GM23338 (cell line): ENCODE data around the gene NCOA7. TPM values are rescaled to one million over a fixed set of nuclear protein-coding genes. Genes with fewer than 3 reads are reported as not detected.

Experiments
- ATAC-seq: fragments of 200-7000 bp; cut with Tn5 transposase; 3 replicates; pipeline ENCODE4 v1.9.1; 2020
- DNase-seq: peaks from one replicate; pipeline ENCODE4 v3.0.0-alpha.2; 2015; ENCODE audit warnings: low spot score
- H2AFZ ChIP-seq: fragments of 200-600 bp; sonication (generic); 2 replicates; pipeline ENCODE4 v1.8.0; 2016; ENCODE audit warnings: antibody characterized with exemption, mild to moderate bottlenecking, moderate library complexity
- H3F3A ChIP-seq: fragments of 200-600 bp; sonication (generic); replicated peaks from 2 replicates; pipeline ENCODE4 v1.8.0; 2017; ENCODE audit warnings: antibody characterized with exemption, mixed run types, low read depth
- H3K27ac ChIP-seq: fragments of 200-600 bp; sonication (generic); 2 replicates; pipeline ENCODE4 v1.6.1; 2016; ENCODE audit warnings: low read depth
- H3K27me3 ChIP-seq: fragments of 200-600 bp; sonication (generic); 2 replicates; pipeline ENCODE4 v1.8.0; 2016; ENCODE audit warnings: mild to moderate bottlenecking, mixed run types, moderate library complexity; ENCODE audit not compliant: insufficient read depth
- H3K36me3 ChIP-seq: fragments of 200-600 bp; sonication (generic); 2 replicates; pipeline ENCODE4 v1.8.0; 2016; ENCODE audit warnings: mild to moderate bottlenecking; ENCODE audit not compliant: insufficient read depth
- H3K4me1 ChIP-seq: fragments of 200-600 bp; sonication (generic); 2 replicates; pipeline ENCODE4 v1.8.0; 2016; ENCODE audit warnings: mild to moderate bottlenecking, moderate library complexity; ENCODE audit not compliant: insufficient read depth
- H3K4me2 ChIP-seq: fragments of 200-600 bp; sonication (generic); 2 replicates; pipeline ENCODE4 v1.7.1; 2017; ENCODE audit warnings: mixed run types
- H3K4me3 ChIP-seq: fragments of 200-600 bp; sonication (generic); 2 replicates; pipeline ENCODE4 v1.6.1; 2016; ENCODE audit warnings: mixed run types
- H3K79me2 ChIP-seq: fragments of 200-600 bp; sonication (generic); replicated peaks from 2 replicates; pipeline ENCODE4 v1.8.0; 2017; ENCODE audit warnings: mild to moderate bottlenecking; ENCODE audit not compliant: insufficient read depth
- H3K9me2 ChIP-seq: fragments of 200-600 bp; sonication (generic); 2 replicates; pipeline ENCODE4 v1.8.0; 2017; ENCODE audit not compliant: insufficient read depth
- H4K20me1 ChIP-seq: fragments of 200-600 bp; sonication (generic); replicated peaks from 2 replicates; pipeline ENCODE4 v1.8.0; 2017; ENCODE audit warnings: mild to moderate bottlenecking; ENCODE audit not compliant: insufficient read depth
- H3K27ac Mint-ChIP-seq: 2 replicates; pipeline ENCODE4 v1.8.0; 2020; ENCODE audit warnings: inconsistent platforms, mild to moderate bottlenecking, moderate library complexity, mixed read lengths
- H3K27me3 Mint-ChIP-seq: 3 replicates; pipeline ENCODE4 v1.8.0; 2022; ENCODE audit warnings: low read depth, mild to moderate bottlenecking, moderate library complexity, mixed read lengths, inconsistent platforms; ENCODE audit not compliant: insufficient read depth, poor library complexity
- H3K36me3 Mint-ChIP-seq: 3 replicates; pipeline ENCODE4 v1.8.0; 2021; ENCODE audit warnings: low read depth, mild to moderate bottlenecking, inconsistent platforms, moderate library complexity, mixed read lengths
- H3K4me1 Mint-ChIP-seq: 3 replicates; pipeline ENCODE4 v1.8.0; 2020; ENCODE audit warnings: mild to moderate bottlenecking, inconsistent platforms, mixed read lengths
- H3K4me3 Mint-ChIP-seq: 3 replicates; pipeline ENCODE4 v1.8.0; 2021; ENCODE audit warnings: moderate library complexity, mild to moderate bottlenecking, inconsistent platforms, mixed read lengths
- H3K9me3 Mint-ChIP-seq: 3 replicates; pipeline ENCODE4 v1.8.0; 2020; ENCODE audit warnings: moderate library complexity, mild to moderate bottlenecking, inconsistent platforms, mixed read lengths
- CREB1 ChIP-seq: fragments of 250-450 bp; sonication (Bioruptor Pico); IDR thresholded peaks from 2 replicates; pipeline ENCODE4 v1.5.0; 2020; ENCODE audit warnings: low read depth, mild to moderate bottlenecking, moderate library complexity
- EZH2phosphoT487 ChIP-seq: fragments of 200-600 bp; sonication (generic); IDR thresholded peaks from one replicate; pipeline ENCODE4 v1.8.1; 2018; ENCODE audit warnings: antibody characterized with exemption; ENCODE audit not compliant: unreplicated experiment
- JUNB ChIP-seq: IDR thresholded peaks from one replicate; pipeline ENCODE4 v1.6.1; 2016; ENCODE audit warnings: antibody characterized with exemption; ENCODE audit not compliant: unreplicated experiment
- STAT1 ChIP-seq: IDR thresholded peaks from one replicate; pipeline ENCODE4 v1.6.1; 2016; ENCODE audit warnings: antibody characterized with exemption; ENCODE audit not compliant: unreplicated experiment
- ZNF331 ChIP-seq: fragments of 250-450 bp; sonication (Bioruptor Pico); IDR thresholded peaks from 2 replicates; pipeline ENCODE4 v1.5.0; 2020; ENCODE audit warnings: low read depth, mild to moderate bottlenecking, moderate library complexity
- ZNF462 ChIP-seq: fragments of 250-450 bp; sonication (Bioruptor Pico); IDR thresholded peaks from 2 replicates; pipeline ENCODE4 v1.5.0; 2020; ENCODE audit warnings: mild to moderate bottlenecking, moderate library complexity
- polyA plus RNA-seq: library from polyadenylated mRNA; unstranded; fragments of >200 nt; fragmentation: Nextera tagmentation; extraction: Ambion mirVana; gene quantifications from 2 replicates; pipeline ENCODE4 v1.2.1, GENCODE V29; 2016
- total RNA-seq: library from RNA; depleted of rRNA; stranded (reverse); fragments of >200 nt; shearing (Covaris generic); gene quantifications from 2 replicates; pipeline ENCODE4 v1.2.3, GENCODE V29; 2014
- TF ChIP-seq, protein P1 (sequence below): IDR thresholded peaks from 2 replicates; pipeline ENCODE4 v1.6.1; 2016; ENCODE audit warnings: antibody characterized with exemption

NCOA7 gene
- total and polyA plus RNA-seq, 2 experiments from 2014 or later: 9.3 to 15.7 TPM

GRCh38 chr6:125854355-125854754 is 63.6 kb downstream of the NCOA7 start:
- Histone ChIP-seq H3K4me2 (no peak overlapping the region), H3K27me3 (no peaks in the 10 kb centered on the region), H3K4me3 (no peak overlapping the region), H2AFZ (no peak overlapping the region), H3K27ac (no peak overlapping the region), H4K20me1 (no peaks in the 10 kb centered on the region), H3K36me3 (no peaks in the 10 kb centered on the region), H3K9me2 (no peaks in the 10 kb centered on the region), H3K79me2 (no peaks in the 10 kb centered on the region), H3K4me1 (no peaks in the 10 kb centered on the region), H3F3A (no peaks in the 10 kb centered on the region)
- H3K9me3 Mint-ChIP-seq: no peaks in the 10 kb centered on the region; the same call in 2 of the 3 replicates
- no peaks in the 10 kb centered on the region for H3K27me3 Mint-ChIP-seq
- ATAC-seq (no peak), DNase-seq (no peak)
- 0 out of 3 replicates have a peak, but pooled peaks cover 3% of the 10 kb centered on the region for H3K36me3 Mint-ChIP-seq
- no peak overlapping the region for H3K27ac Mint-ChIP-seq
- H3K4me3 Mint-ChIP-seq: no peak overlapping the region
- H3K4me1 Mint-ChIP-seq: peaks cover 3% of the 10 kb centered on the region; the same call in 1 of the 3 replicates
- no peak for TF ChIP-seq ZNF462
- TF ChIP-seq, protein P1, sequence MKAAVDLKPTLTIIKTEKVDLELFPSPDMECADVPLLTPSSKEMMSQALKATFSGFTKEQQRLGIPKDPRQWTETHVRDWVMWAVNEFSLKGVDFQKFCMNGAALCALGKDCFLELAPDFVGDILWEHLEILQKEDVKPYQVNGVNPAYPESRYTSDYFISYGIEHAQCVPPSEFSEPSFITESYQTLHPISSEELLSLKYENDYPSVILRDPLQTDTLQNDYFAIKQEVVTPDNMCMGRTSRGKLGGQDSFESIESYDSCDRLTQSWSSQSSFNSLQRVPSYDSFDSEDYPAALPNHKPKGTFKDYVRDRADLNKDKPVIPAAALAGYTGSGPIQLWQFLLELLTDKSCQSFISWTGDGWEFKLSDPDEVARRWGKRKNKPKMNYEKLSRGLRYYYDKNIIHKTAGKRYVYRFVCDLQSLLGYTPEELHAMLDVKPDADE: no peak
- no peak for TF ChIP-seq STAT1
- no peak for TF ChIP-seq ZNF331
- no peak for TF ChIP-seq EZH2phosphoT487
- TF ChIP-seq CREB1 (CRISPR knock-in tag): no peak
- no peak for TF ChIP-seq JUNB
